HCT116 (cell line): ENCODE data around the gene FAM171A1. TPM values are rescaled to one million over a fixed set of nuclear protein-coding genes. Genes with fewer than 3 reads are reported as not detected.

Experiments used
- ATAC-seq: fragments of 200-7000 bp; cut with Tn5 transposase; 2 replicates; pipeline ENCODE4 v1.9.1; 2020; ENCODE audit warnings: mild to moderate bottlenecking, moderate library complexity
- BruUV-seq: library from RNA; stranded (reverse); fragments of 400-500 nt; replicated peaks from 2 replicates; lab custom pipeline; 2021; lab: Mats Ljungman, UMichigan
- CTCF ChIA-PET: fragments of 300-600 bp; sonication (Branson Sonifier 250); formaldehyde crosslinking; loops from one replicate; lab custom pipeline; 2021; ENCODE audit warnings: antibody characterized with exemption; lab: Charles Lee
- POLR2A ChIA-PET: fragments of 300-600, 350-600 bp; sonication (Branson Sonifier 250); formaldehyde crosslinking; loops from one replicate; lab custom pipeline; 2021; ENCODE audit warnings: antibody characterized with exemption; lab: Charles Lee
- RAD21 ChIA-PET, 2 experiments: fragments of 300-600 bp; sonication (Branson Sonifier 250); formaldehyde crosslinking; loops; one replicate each; lab custom pipeline; 2023; ENCODE audit warnings: low total read pairs in 2 of 2; ENCODE audit not compliant: uncharacterized antibody in 2 of 2, unreplicated experiment in 2 of 2, low non-redundant PET in 1 of 2; lab: Charles Lee
- DNase-seq: peaks from one replicate; pipeline ENCODE4 v3.0.0-alpha.2; 2010; ENCODE audit warnings: low read depth, low spot score
- H2AFZ ChIP-seq: fragments of 200-600 bp; shearing (Covaris generic), sonication (generic); 2 replicates; pipeline ENCODE4 v1.6.1; 2017; ENCODE audit warnings: low read depth, mixed run types, mixed read lengths, antibody characterized with exemption, low read length; ENCODE audit not compliant: poor library complexity, severe bottlenecking
- H3K27ac ChIP-seq: 2 replicates; pipeline ENCODE4 v1.5.1; 2012; ENCODE audit warnings: low read depth, low read length
- H3K27me3 ChIP-seq: fragments of 200-600 bp; sonication (generic); 2 replicates; pipeline ENCODE4 v1.6.1; 2016; ENCODE audit warnings: mixed run types, low read length, mixed read lengths; ENCODE audit not compliant: insufficient read depth
- H3K36me3 ChIP-seq, 2 experiments: fragments of 200-500 bp in 1 of 2; fragments of 200-600 bp in 1 of 2; sonication (Bioruptor generic) in 1 of 2; sonication (generic) in 1 of 2; 2 replicates each; pipeline versions ENCODE4 v1.5.1 to v1.6.1; 2014 to 2016; ENCODE audit warnings: low read length in 2 of 2, inconsistent platforms in 1 of 2, mixed read lengths in 1 of 2, mixed run types in 1 of 2; ENCODE audit not compliant: insufficient read depth in 2 of 2, control insufficient read depth in 1 of 2
- H3K4me1 ChIP-seq, 2 experiments: fragments of 200-600 bp in 1 of 2; sonication (generic) in 1 of 2; 2 replicates each; pipeline versions ENCODE4 v1.5.1 to v1.6.1; 2012 to 2017; ENCODE audit warnings: low read length in 2 of 2, inconsistent platforms in 1 of 2, mild to moderate bottlenecking in 1 of 2, mixed read lengths in 1 of 2, mixed run types in 1 of 2, moderate library complexity in 1 of 2; ENCODE audit not compliant: insufficient read depth in 2 of 2, control insufficient read depth in 1 of 2
- H3K4me2 ChIP-seq: fragments of 200-600 bp; sonication (generic); 2 replicates; pipeline ENCODE4 v1.6.1; 2017; ENCODE audit warnings: mixed run types, low read length, mixed read lengths
- H3K4me3 ChIP-seq, 2 experiments: fragments of 200-600 bp in 1 of 2; sonication (generic) in 1 of 2; replicated peaks in 1 of 2; 2 replicates each; pipeline ENCODE4 v1.5.1; 2011 to 2016; ENCODE audit warnings: low read length in 2 of 2, control low read depth in 1 of 2, low read depth in 1 of 2, mild to moderate bottlenecking in 1 of 2, mixed read lengths in 1 of 2, mixed run types in 1 of 2
- H3K79me2 ChIP-seq: fragments of 200-600 bp; sonication (generic); 2 replicates; pipeline ENCODE4 v1.6.1; 2017; ENCODE audit warnings: mild to moderate bottlenecking, mixed run types, low read length, moderate library complexity, mixed read lengths; ENCODE audit not compliant: insufficient read depth
- H3K9ac ChIP-seq: fragments of 200-600 bp; sonication (generic); 2 replicates; pipeline ENCODE4 v1.6.1; 2016; ENCODE audit warnings: low read length, mixed read lengths
- H3K9me2 ChIP-seq: fragments of 200-600 bp; sonication (generic), shearing (Covaris generic); 2 replicates; pipeline ENCODE4 v1.6.1; 2017; ENCODE audit warnings: mixed run types, mild to moderate bottlenecking, moderate library complexity; ENCODE audit not compliant: insufficient read depth
- H3K9me3 ChIP-seq, 2 experiments: fragments of 200-500 bp in 1 of 2; fragments of 200-600 bp in 1 of 2; sonication (Bioruptor generic) in 1 of 2; sonication (generic) in 1 of 2; 2 replicates each; pipeline ENCODE4 v1.6.1; 2014 to 2017; ENCODE audit warnings: low read length in 2 of 2, mixed read lengths in 2 of 2, inconsistent platforms in 1 of 2, low read depth in 1 of 2, mild to moderate bottlenecking in 1 of 2, mixed run types in 1 of 2, moderate library complexity in 1 of 2; ENCODE audit not compliant: control insufficient read depth in 1 of 2, insufficient read depth in 1 of 2
- H4K20me1 ChIP-seq: fragments of 200-600 bp; sonication (generic), shearing (Covaris generic); 2 replicates; pipeline ENCODE4 v1.6.1; 2017; ENCODE audit warnings: mixed run types, mild to moderate bottlenecking, moderate library complexity; ENCODE audit not compliant: insufficient read depth
- CEBPB ChIP-seq: IDR thresholded peaks from 2 replicates; pipeline ENCODE4 v1.6.1; 2012; ENCODE audit warnings: low read depth
- CTCF ChIP-seq, 3 experiments: fragments of 200-600 bp in 1 of 3; sonication (generic) in 1 of 3; IDR thresholded peaks in 2 of 3; conservative IDR thresholded peaks in 1 of 3; 2 replicates each; pipeline ENCODE4 v1.5.1; 2012 to 2017; ENCODE audit warnings: low read depth in 2 of 3, low read length in 2 of 3, antibody characterized with exemption in 1 of 3, borderline replicate concordance in 1 of 3, control low read depth in 1 of 3, mild to moderate bottlenecking in 1 of 3, mixed read lengths in 1 of 3, mixed run types in 1 of 3, moderate library complexity in 1 of 3; ENCODE audit not compliant: insufficient read depth in 1 of 3
- EGR1 ChIP-seq: IDR thresholded peaks from 2 replicates; pipeline ENCODE4 v1.6.1; 2012; ENCODE audit warnings: low read depth
- EZH2phosphoT487 ChIP-seq: fragments of 200-600 bp; IDR thresholded peaks from 2 replicates; pipeline ENCODE4 v1.6.1; 2018; ENCODE audit warnings: antibody characterized with exemption, borderline replicate concordance
- FOSL1 ChIP-seq: IDR thresholded peaks from 2 replicates; pipeline ENCODE4 v1.6.1; 2012; ENCODE audit warnings: low read depth
- POLR2AphosphoS5 ChIP-seq: IDR thresholded peaks from 2 replicates; pipeline ENCODE4 v1.6.1; 2011; ENCODE audit warnings: mild to moderate bottlenecking, low read depth, low read length, moderate library complexity
- RAD21 ChIP-seq: IDR thresholded peaks from 2 replicates; pipeline ENCODE4 v1.6.1; 2012; ENCODE audit warnings: low read depth, mild to moderate bottlenecking
- SIN3A ChIP-seq: IDR thresholded peaks from 2 replicates; pipeline ENCODE4 v1.6.1; 2012; ENCODE audit warnings: low read depth
- SP1 ChIP-seq: IDR thresholded peaks from 2 replicates; pipeline ENCODE4 v1.6.1; 2012; ENCODE audit warnings: low read depth
- SRF ChIP-seq: IDR thresholded peaks from 2 replicates; pipeline ENCODE4 v1.6.1; 2012; ENCODE audit warnings: low read depth
- TCF7L2 ChIP-seq: IDR thresholded peaks from 2 replicates; pipeline ENCODE4 v1.7.0; 2011; ENCODE audit warnings: borderline replicate concordance, inconsistent platforms; ENCODE audit not compliant: insufficient read depth, insufficient read length; ENCODE audit errors: extremely low read depth
- ZBTB33 ChIP-seq: IDR thresholded peaks from 2 replicates; pipeline ENCODE4 v1.6.1; 2011; ENCODE audit warnings: mild to moderate bottlenecking, low read length, moderate library complexity; ENCODE audit not compliant: insufficient replicate concordance; ENCODE audit errors: extremely low read depth
- ZFX ChIP-seq: fragments of 450-650 bp; IDR thresholded peaks from 2 replicates; pipeline ENCODE4 v1.6.1; 2017
- ZNF274 ChIP-seq: fragments of 200-500 bp; sonication (Bioruptor generic); IDR thresholded peaks from 2 replicates; pipeline ENCODE4 v1.6.1; 2014; ENCODE audit warnings: mild to moderate bottlenecking, low read depth, low read length, inconsistent platforms
- intact Hi-C: fragments of 100-400 bp; cut with micrococcal nuclease; formaldehyde crosslinking; loops from 2 replicates; pipeline ENCODE4 v1.10.0; 2022
- total RNA-seq: library from RNA; stranded (reverse); gene quantifications from one replicate; pipeline ENCODE4 v1.2.1, GENCODE V29; 2021; ENCODE audit not compliant: unreplicated experiment
- TF ChIP-seq, protein P1 (sequence below): IDR thresholded peaks from 2 replicates; pipeline ENCODE4 v1.6.1; 2012

FAM171A1 gene
- total RNA-seq, 1 experiment from 2014 or later = 32.5 TPM

DNA sequence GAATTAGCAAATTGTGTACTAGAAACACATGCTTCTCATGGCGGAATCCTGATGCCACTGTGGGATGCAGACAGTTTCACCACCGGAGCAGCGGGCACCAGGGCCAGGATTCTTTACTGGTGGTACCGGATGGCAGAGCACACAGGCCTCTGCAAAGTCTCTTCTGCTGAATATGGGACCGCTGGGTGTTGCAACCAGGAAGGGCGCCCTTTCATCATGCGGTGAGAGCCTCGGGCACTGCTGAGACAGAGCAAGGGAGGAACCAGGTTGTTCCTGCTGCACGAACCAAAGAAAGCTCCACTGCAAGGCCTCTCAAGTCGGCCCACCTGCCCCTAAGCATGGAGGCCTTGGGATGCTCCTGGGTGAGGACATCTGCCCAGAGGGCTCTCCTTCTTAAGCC lies 145.6 kb downstream of the FAM171A1 start:
- ChIA-PET CTCF (no interaction called here), POLR2A (no interaction called here), RAD21 (no interaction called here)
- H3K4me1 ChIP-seq = no peaks in the 10 kb centered on the region
- no peaks in the 10 kb centered on the region for H3K9me3 ChIP-seq
- ATAC-seq = no peak
- TF ChIP-seq TCF7L2 (no peak), EZH2phosphoT487 (no peak), ZFX (no peak), SRF (no peak), ZNF274 (no peak), SIN3A (no peak)
- H3K27ac ChIP-seq = no peak overlapping the region
- BruUV-seq = no TSS peak
- no peaks in the 10 kb centered on the region for H4K20me1 ChIP-seq
- H3K9me2 ChIP-seq = no peaks in the 10 kb centered on the region
- no peaks in the 10 kb centered on the region for H3K79me2 ChIP-seq
- intact Hi-C loops = no loop called here
- H3K4me2 ChIP-seq = no peak overlapping the region
- H3K27me3 ChIP-seq = no peaks in the 10 kb centered on the region
- no peak overlapping the region for H3K9ac ChIP-seq
- H2AFZ ChIP-seq = no peak overlapping the region
- no peak for DNase-seq
- H3K4me3 ChIP-seq = no peak overlapping the region
- H3K36me3 ChIP-seq = no peaks in the 10 kb centered on the region

DNA sequence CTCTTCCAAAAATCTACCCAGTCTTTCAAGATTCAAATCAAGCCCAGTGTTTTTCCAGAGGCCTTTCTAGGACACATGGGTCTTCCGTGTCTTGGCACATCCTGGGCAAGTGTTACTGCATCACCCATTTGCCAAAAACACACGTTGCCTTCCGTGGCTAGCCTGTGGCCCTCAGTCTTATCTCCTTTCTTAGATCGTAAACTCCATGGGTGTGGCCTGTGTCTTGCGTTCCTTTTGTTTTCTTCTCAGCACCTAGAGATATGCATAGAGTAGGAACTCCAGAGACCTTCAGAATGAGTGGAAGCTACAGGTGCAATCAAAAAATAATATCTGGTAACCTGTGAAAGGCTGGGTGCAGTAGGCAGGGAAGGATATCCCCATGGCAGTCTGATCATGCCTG lies 146.1 kb downstream of the FAM171A1 start:
- Histone ChIP-seq H3K4me1 (no peaks in the 10 kb centered on the region), H3K4me3 (no peak overlapping the region), H2AFZ (no peak overlapping the region), H3K27ac (no peak overlapping the region), H4K20me1 (no peaks in the 10 kb centered on the region), H3K9me2 (no peaks in the 10 kb centered on the region), H3K36me3 (no peaks in the 10 kb centered on the region), H3K79me2 (no peaks in the 10 kb centered on the region), H3K9me3 (no peaks in the 10 kb centered on the region), H3K9ac (no peak overlapping the region), H3K27me3 (no peaks in the 10 kb centered on the region), H3K4me2 (no peak overlapping the region)
- DNase-seq = no peak
- POLR2A ChIA-PET = no interaction called here
- CTCF ChIA-PET = no interaction called here
- no TSS peak for BruUV-seq
- no peak for ATAC-seq
- intact Hi-C loops = no loop called here
- TF ChIP-seq, protein P1, sequence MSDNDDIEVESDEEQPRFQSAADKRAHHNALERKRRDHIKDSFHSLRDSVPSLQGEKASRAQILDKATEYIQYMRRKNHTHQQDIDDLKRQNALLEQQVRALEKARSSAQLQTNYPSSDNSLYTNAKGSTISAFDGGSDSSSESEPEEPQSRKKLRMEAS = no peak
- TF ChIP-seq POLR2AphosphoS5 = no peak
- no peak for TF ChIP-seq SP1
- no peak for TF ChIP-seq CTCF (IDR thresholded peaks at IDR 0.05 in 2 of 3, conservative IDR thresholded peaks at IDR 0.05 in 1 of 3; ENCODE audit: borderline replicate concordance in 1 of 3, insufficient read depth in 1 of 3, low read depth in 2 of 3, low read length in 2 of 3)
- TF ChIP-seq EZH2phosphoT487 = no peak
- no peak for TF ChIP-seq TCF7L2
- no peak for TF ChIP-seq RAD21
- TF ChIP-seq EGR1 = no peak
- no peak for TF ChIP-seq FOSL1
- TF ChIP-seq ZBTB33 = no peak
- TF ChIP-seq CEBPB = no peak
- RAD21 ChIA-PET = no interaction called here
